Measurements from ENCODE around the gene CEP295NL.

DNA sequence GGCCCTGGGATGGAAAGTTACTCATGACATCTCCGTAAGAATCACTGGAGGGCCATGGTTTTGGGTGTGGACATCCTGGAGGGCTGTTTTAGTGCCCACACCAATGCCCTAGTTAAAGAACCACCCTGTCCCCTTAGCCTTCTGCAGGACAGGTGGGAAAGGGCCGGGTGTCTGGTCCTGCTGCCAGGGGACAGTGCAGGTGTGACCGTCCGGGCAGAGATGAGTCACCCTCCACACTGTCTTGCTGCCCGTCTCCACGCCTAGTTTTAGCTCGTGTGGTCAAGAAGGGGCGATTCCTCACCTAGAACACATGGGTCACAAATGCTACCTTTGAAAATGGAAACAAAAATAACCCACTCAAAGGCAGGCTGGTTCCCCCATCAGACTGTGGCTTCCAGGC, 17.0 kb downstream of the CEP295NL start:
- TF ChIP-seq POLR2A (IDR thresholded peaks at IDR 0.05; ENCODE audit: low read length) (no peak), PBX3 (IDR thresholded peaks at IDR 0.05) (no peak), EP300 (IDR thresholded peaks at IDR 0.05) (no peak), ELK1 (IDR thresholded peaks at IDR 0.05; ENCODE audit: low read depth, low read length) (no peak), NFE2L2 (conservative IDR thresholded peaks at IDR 0.05; ENCODE audit: low read length) (no peak), HOXA7 (CRISPR knock-in tag; IDR thresholded peaks at IDR 0.05) (no peak), POLR2AphosphoS2 (conservative IDR thresholded peaks at IDR 0.05; ENCODE audit: low read length) (no peak)
- TF ChIP-seq, protein P1, sequence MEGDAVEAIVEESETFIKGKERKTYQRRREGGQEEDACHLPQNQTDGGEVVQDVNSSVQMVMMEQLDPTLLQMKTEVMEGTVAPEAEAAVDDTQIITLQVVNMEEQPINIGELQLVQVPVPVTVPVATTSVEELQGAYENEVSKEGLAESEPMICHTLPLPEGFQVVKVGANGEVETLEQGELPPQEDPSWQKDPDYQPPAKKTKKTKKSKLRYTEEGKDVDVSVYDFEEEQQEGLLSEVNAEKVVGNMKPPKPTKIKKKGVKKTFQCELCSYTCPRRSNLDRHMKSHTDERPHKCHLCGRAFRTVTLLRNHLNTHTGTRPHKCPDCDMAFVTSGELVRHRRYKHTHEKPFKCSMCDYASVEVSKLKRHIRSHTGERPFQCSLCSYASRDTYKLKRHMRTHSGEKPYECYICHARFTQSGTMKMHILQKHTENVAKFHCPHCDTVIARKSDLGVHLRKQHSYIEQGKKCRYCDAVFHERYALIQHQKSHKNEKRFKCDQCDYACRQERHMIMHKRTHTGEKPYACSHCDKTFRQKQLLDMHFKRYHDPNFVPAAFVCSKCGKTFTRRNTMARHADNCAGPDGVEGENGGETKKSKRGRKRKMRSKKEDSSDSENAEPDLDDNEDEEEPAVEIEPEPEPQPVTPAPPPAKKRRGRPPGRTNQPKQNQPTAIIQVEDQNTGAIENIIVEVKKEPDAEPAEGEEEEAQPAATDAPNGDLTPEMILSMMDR (IDR thresholded peaks at IDR 0.05) = no peak

All from A549 (cell line).